NCI-H1048 (cell line): ENCODE results near the gene SOX2.
"Not testable (repeated sequence)": the region's sequence is repeated elsewhere in the genome, so short reads cannot be mapped to it uniquely, and the experiment has no call there.

ENCODE experiments used
- DNase-seq: peaks from one replicate; lab custom pipeline; 2025; lab: John Stamatoyannopoulos, UW

Gene SOX2

GRCh38 chr3:181757694-181758306 lies 46.1 kb downstream of the SOX2 start:
- no peak for DNase-seq

GRCh38 chr3:181761906-181762305 lies 50.2 kb downstream of the SOX2 start:
- DNase-seq: no peak

DNA sequence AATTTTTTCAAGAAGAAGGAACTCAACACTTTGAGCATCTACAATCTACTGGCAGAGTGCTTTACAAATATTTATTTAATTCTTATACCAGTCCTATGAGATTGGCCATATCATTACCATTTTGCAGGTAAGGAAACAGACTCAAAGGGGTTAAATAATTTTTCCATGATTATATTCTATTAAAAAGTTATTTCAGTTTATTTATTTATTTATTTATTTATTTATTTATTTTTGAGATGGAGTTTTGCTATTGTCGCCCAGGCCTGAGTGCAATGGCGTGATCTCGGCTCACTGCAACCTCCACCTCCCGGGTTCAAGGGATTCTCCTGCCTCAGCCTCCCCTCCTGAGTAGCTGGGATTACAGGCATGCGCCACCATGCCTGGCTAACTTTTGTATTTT lies 52.3 kb downstream of the SOX2 start:
- DNase-seq: not testable (repeated sequence)
